ENCODE data around the gene ERICH6B. TPM values are rescaled to one million over a fixed set of nuclear protein-coding genes. Genes with fewer than 3 reads are reported as not detected.

ERICH6B gene
- total RNA-seq, 4 donors from 2014 or later = not detected

GRCh38 chr13:45510672-45511071 lies 104.9 kb downstream of the ERICH6B start:
- DNase-seq (ENCODE audit: low spot score in 2 of 2) = no peak
- Histone ChIP-seq H3K36me3 (peaks cover 71% of the 10 kb centered on the region), H3K27ac (no peak overlapping the region), H3K27me3 (no peaks in the 10 kb centered on the region), H3K4me1 (no peaks in the 10 kb centered on the region), H3K4me3 (no peak overlapping the region), H3K9me3 (no peaks in the 10 kb centered on the region)
- TF ChIP-seq EP300 (IDR thresholded peaks at IDR 0.05) (no peak), POLR2A (IDR thresholded peaks at IDR 0.05) (no peak), POLR2AphosphoS5 (IDR thresholded peaks at IDR 0.05) (no peak)
- TF ChIP-seq, protein P1, sequence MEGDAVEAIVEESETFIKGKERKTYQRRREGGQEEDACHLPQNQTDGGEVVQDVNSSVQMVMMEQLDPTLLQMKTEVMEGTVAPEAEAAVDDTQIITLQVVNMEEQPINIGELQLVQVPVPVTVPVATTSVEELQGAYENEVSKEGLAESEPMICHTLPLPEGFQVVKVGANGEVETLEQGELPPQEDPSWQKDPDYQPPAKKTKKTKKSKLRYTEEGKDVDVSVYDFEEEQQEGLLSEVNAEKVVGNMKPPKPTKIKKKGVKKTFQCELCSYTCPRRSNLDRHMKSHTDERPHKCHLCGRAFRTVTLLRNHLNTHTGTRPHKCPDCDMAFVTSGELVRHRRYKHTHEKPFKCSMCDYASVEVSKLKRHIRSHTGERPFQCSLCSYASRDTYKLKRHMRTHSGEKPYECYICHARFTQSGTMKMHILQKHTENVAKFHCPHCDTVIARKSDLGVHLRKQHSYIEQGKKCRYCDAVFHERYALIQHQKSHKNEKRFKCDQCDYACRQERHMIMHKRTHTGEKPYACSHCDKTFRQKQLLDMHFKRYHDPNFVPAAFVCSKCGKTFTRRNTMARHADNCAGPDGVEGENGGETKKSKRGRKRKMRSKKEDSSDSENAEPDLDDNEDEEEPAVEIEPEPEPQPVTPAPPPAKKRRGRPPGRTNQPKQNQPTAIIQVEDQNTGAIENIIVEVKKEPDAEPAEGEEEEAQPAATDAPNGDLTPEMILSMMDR (IDR thresholded peaks at IDR 0.05) = no peak
- 85% methylated on average over 3 of the region's 3 CpGs for WGBS

DNA sequence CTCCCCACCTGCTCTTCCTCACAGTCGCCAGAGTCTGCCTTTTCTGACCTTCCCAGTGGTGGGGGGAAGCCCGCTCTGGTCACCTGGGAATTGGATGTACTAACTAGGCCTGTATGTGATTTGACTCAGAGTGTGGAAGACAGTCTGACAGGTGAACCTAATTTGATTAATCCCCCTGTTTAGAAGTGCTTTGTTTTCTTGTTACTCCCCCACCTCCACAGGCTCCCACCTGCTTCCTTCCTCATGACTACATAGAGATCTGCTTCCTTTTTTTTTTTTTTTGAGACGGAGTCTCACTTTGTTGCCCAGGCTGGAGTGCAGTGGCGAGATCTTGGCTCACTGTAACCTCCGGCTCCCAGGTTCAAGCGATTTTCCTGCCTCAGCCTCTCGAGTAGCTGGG lies 106.8 kb downstream of the ERICH6B start:
- Histone ChIP-seq H3K36me3 (peaks cover 72% of the 10 kb centered on the region), H3K9me3 (no peaks in the 10 kb centered on the region), H3K27ac (no peak overlapping the region), H3K27me3 (no peaks in the 10 kb centered on the region), H3K4me3 (no peak overlapping the region), H3K4me1 (no peaks in the 10 kb centered on the region)
- 86% methylated on average over 7 of the region's 7 CpGs for WGBS
- no peak for TF ChIP-seq EP300 (IDR thresholded peaks at IDR 0.05)
- TF ChIP-seq, protein P1 (IDR thresholded peaks at IDR 0.05) = no peak
- TF ChIP-seq POLR2A (IDR thresholded peaks at IDR 0.05) = no peak
- TF ChIP-seq POLR2AphosphoS5 (IDR thresholded peaks at IDR 0.05) = no peak
- no peak for DNase-seq (ENCODE audit: low spot score in 2 of 2)

GRCh38 chr13:45506811-45507210 lies 108.7 kb downstream of the ERICH6B start:
- TF ChIP-seq POLR2AphosphoS5 (IDR thresholded peaks at IDR 0.05) (no peak), EP300 (IDR thresholded peaks at IDR 0.05) (no peak), POLR2A (IDR thresholded peaks at IDR 0.05) (no peak)
- TF ChIP-seq, protein P1 (IDR thresholded peaks at IDR 0.05) = no peak
- Histone ChIP-seq H3K27ac (no peak overlapping the region), H3K9me3 (no peaks in the 10 kb centered on the region), H3K4me1 (no peaks in the 10 kb centered on the region), H3K36me3 (peaks cover 83% of the 10 kb centered on the region), H3K27me3 (no peaks in the 10 kb centered on the region), H3K4me3 (no peak overlapping the region)
- 86% methylated on average over 6 of the region's 6 CpGs for WGBS
- no peak for DNase-seq (ENCODE audit: low spot score in 2 of 2)

DNA sequence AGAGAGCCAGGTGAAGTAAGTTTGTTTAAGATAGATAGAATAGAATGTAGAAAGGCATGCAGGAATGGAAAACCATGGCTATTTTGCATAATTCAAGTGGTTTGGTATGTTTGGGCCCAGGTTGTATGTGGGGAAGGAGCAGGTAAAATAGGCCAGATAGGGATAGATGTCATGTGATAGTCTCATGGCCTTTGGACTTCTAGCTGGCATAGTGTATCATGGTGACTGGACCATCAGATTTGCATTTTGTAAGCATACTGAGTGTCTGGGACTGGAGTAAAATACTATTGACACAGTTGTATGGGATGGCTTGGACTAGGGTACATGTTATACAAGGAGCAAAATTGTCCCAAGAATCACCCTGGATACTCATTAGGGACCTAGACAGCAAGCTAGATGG lies 111.9 kb downstream of the ERICH6B start:
- no peaks in the 10 kb centered on the region for H3K27me3 ChIP-seq
- peaks cover 69% of the 10 kb centered on the region for H3K36me3 ChIP-seq
- no peak overlapping the region for H3K4me3 ChIP-seq
- no peak overlapping the region for H3K27ac ChIP-seq
- H3K4me1 ChIP-seq = no peaks in the 10 kb centered on the region
- DNase-seq (ENCODE audit: low spot score in 2 of 2) = no peak
- H3K9me3 ChIP-seq = no peaks in the 10 kb centered on the region
- TF ChIP-seq POLR2AphosphoS5 (IDR thresholded peaks at IDR 0.05) (no peak), POLR2A (IDR thresholded peaks at IDR 0.05) (no peak), EP300 (IDR thresholded peaks at IDR 0.05) (no peak)
- TF ChIP-seq, protein P1 (IDR thresholded peaks at IDR 0.05) = no peak

DNA sequence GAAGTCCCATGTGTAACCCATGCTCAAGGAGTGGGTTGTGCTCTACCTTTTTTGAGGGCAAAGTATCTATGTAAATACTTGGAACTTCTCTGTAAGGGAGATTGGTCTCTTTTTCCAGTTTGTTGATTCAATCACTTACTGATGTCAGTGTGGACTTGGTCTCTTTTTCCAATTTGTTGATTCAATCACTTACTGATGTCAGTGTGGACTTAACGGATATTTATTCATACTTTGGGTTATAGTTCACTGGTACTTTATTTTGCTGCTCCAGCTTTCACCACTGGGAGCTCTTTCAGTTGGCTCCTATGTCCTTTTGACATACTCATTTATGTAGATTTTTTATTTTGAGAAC lies 114.4 kb downstream of the ERICH6B start:
- H3K27me3 ChIP-seq = no peaks in the 10 kb centered on the region
- H3K36me3 ChIP-seq = peaks cover 75% of the 10 kb centered on the region
- 96% methylated on average over 1 of the region's 1 CpG for WGBS
- H3K4me3 ChIP-seq = no peak overlapping the region
- H3K4me1 ChIP-seq = no peaks in the 10 kb centered on the region
- H3K9me3 ChIP-seq = no peaks in the 10 kb centered on the region
- TF ChIP-seq POLR2A (IDR thresholded peaks at IDR 0.05) (no peak), POLR2AphosphoS5 (IDR thresholded peaks at IDR 0.05) (no peak), EP300 (IDR thresholded peaks at IDR 0.05) (no peak)
- TF ChIP-seq, protein P1 (IDR thresholded peaks at IDR 0.05) = no peak
- H3K27ac ChIP-seq = no peak overlapping the region
- DNase-seq (ENCODE audit: low spot score in 2 of 2) = no peak
